ENCODE data around the gene TNFRSF12A. TPM values are rescaled to one million over a fixed set of nuclear protein-coding genes. Genes with fewer than 3 reads are reported as not detected.

The TNFRSF12A gene
- total RNA-seq, 4 donors from 2014 or later, result 20.9 to 140 (median 57.5) TPM

- TF ChIP-seq POLR2A (IDR thresholded peaks at IDR 0.05; ENCODE audit: low read depth), result no peak
- no peak for TF ChIP-seq POLR2AphosphoS5 (IDR thresholded peaks at IDR 0.05)
- no peak for TF ChIP-seq EP300 (IDR thresholded peaks at IDR 0.05)
- no peak for TF ChIP-seq CTCF (IDR thresholded peaks at IDR 0.05)
- Histone ChIP-seq H3K9me3 (no peaks in the 10 kb centered on the region), H3K27me3 (peaks cover 0 to 53% (median 24%) of the 10 kb centered on the region in 4 donors), H3K36me3 (peaks cover 11 to 20% (median 19%) of the 10 kb centered on the region in 4 donors), H3K27ac (replicated peaks in 1 of 4) (no peak overlapping the region), H3K4me3 (no peak overlapping the region), H3K4me1 (peaks cover 21 to 45% (median 38%) of the 10 kb centered on the region in 4 donors)
- WGBS, result 35% methylated on average over 8 of the region's 15 CpGs
- no peak for DNase-seq (ENCODE audit: extremely low spot score)
- intact Hi-C loops (cut with DNase I), result loop anchor here (1.0 kb wide), 1 partner anchor 26 kb away; no protein-coding TSS in a partner anchor
Measured at GRCh38 chr16:3028716-3029319, 8.7 kb downstream of the TNFRSF12A start.

- Histone ChIP-seq H3K36me3 (peaks cover 11 to 20% (median 19%) of the 10 kb centered on the region in 4 donors), H3K27me3 (peaks cover 0 to 61% (median 24%) of the 10 kb centered on the region in 4 donors), H3K27ac (replicated peaks in 1 of 4) (no peak overlapping the region), H3K4me3 (peak overlapping the region in 1 of 4 donors; percentile 34), H3K9me3 (no peaks in the 10 kb centered on the region), H3K4me1 (peaks cover 17 to 40% (median 33%) of the 10 kb centered on the region in 4 donors)
- TF ChIP-seq POLR2A (IDR thresholded peaks at IDR 0.05; ENCODE audit: low read depth), result no peak
- TF ChIP-seq POLR2AphosphoS5 (IDR thresholded peaks at IDR 0.05), result no peak
- no peak for TF ChIP-seq CTCF (IDR thresholded peaks at IDR 0.05)
- no peak for TF ChIP-seq EP300 (IDR thresholded peaks at IDR 0.05)
- DNase-seq (ENCODE audit: extremely low spot score), result no peak
- 39% methylated on average over 9 of the region's 59 CpGs for WGBS
- intact Hi-C loops (cut with DNase I), result no loop called here
Measured at GRCh38 chr16:3029491-3030221, 9.5 kb downstream of the TNFRSF12A start.

GRCh38 chr16:3030222-3031212 lies 10.3 kb downstream of the TNFRSF12A start:
- TF ChIP-seq EP300 (IDR thresholded peaks at IDR 0.05) (no peak), POLR2A (IDR thresholded peaks at IDR 0.05; ENCODE audit: low read depth) (no peak), POLR2AphosphoS5 (IDR thresholded peaks at IDR 0.05) (no peak), CTCF (IDR thresholded peaks at IDR 0.05) (no peak)
- DNase-seq (ENCODE audit: extremely low spot score), result no peak
- Histone ChIP-seq H3K4me1 (peaks cover 15 to 31% (median 24%) of the 10 kb centered on the region in 4 donors), H3K27me3 (peaks cover 0 to 70% (median 32%) of the 10 kb centered on the region in 4 donors), H3K9me3 (no peaks in the 10 kb centered on the region), H3K36me3 (peaks cover 11 to 19% (median 19%) of the 10 kb centered on the region in 4 donors), H3K4me3 (no peak overlapping the region), H3K27ac (replicated peaks in 1 of 4) (no peak overlapping the region)
- intact Hi-C loops (cut with DNase I), result no loop called here
- 80% methylated on average over 15 of the region's 33 CpGs for WGBS

- DNase-seq (ENCODE audit: extremely low spot score), result no peak
- no peak overlapping the region for H3K4me3 ChIP-seq
- no peaks in the 10 kb centered on the region for H3K36me3 ChIP-seq
- no peak overlapping the region for H3K27ac ChIP-seq (replicated peaks in 1 of 4)
- peaks cover 0 to 91% (median 53%) of the 10 kb centered on the region in 4 donors for H3K27me3 ChIP-seq
- peaks cover 22 to 36% (median 33%) of the 10 kb centered on the region in 4 donors for H3K4me1 ChIP-seq
- H3K9me3 ChIP-seq, result no peaks in the 10 kb centered on the region
- no peak for TF ChIP-seq POLR2AphosphoS5 (IDR thresholded peaks at IDR 0.05)
- no peak for TF ChIP-seq EP300 (IDR thresholded peaks at IDR 0.05)
- no peak for TF ChIP-seq CTCF (IDR thresholded peaks at IDR 0.05)
- TF ChIP-seq POLR2A (IDR thresholded peaks at IDR 0.05; ENCODE audit: low read depth), result no peak
- WGBS, result 43% methylated on average over 7 of the region's 7 CpGs
- intact Hi-C loops (cut with DNase I), result no loop called here
Measured at GRCh38 chr16:3032624-3033023, 12.5 kb downstream of the TNFRSF12A start.

All from esophagus muscularis mucosa (tissue), 4 donors.